GM18508 (cell line): ENCODE results near the gene AGBL1.
"Not testable (repeated sequence)": the region's sequence is repeated elsewhere in the genome, so short reads cannot be mapped to it uniquely, and the experiment has no call there.

Source experiments
- ATAC-seq: cut with Tn5 transposase; IDR thresholded peaks from one replicate; pipeline ENCODE4 v1.9.1; 2021; ENCODE audit warnings: moderate number of reproducible peaks; ENCODE audit not compliant: insufficient read depth, unreplicated experiment

AGBL1 gene

GRCh38 chr15:86840996-86841395, 761.3 kb downstream of the AGBL1 start:
- no peak for ATAC-seq

- no peak for ATAC-seq
Observed at GRCh38 chr15:86842199-86842598, 762.5 kb downstream of the AGBL1 start.

GRCh38 chr15:86846036-86846435, 766.4 kb downstream of the AGBL1 start:
- ATAC-seq, result no peak

GRCh38 chr15:86849136-86849535, 769.5 kb downstream of the AGBL1 start:
- ATAC-seq, result no peak

- no peak for ATAC-seq
Observed at GRCh38 chr15:86849558-86850285, 770.1 kb downstream of the AGBL1 start.

GRCh38 chr15:86850939-86851338, 771.3 kb downstream of the AGBL1 start:
- ATAC-seq, result no peak

- ATAC-seq, result no peak
Observed at GRCh38 chr15:86852741-86853140, 773.1 kb downstream of the AGBL1 start.

GRCh38 chr15:86854176-86854575, 774.5 kb downstream of the AGBL1 start:
- no peak for ATAC-seq

- no peak for ATAC-seq
Observed at GRCh38 chr15:86855307-86856291, 775.9 kb downstream of the AGBL1 start.

- ATAC-seq, result no peak
Observed at GRCh38 chr15:86857701-86858100, 778.0 kb downstream of the AGBL1 start.

- no peak for ATAC-seq
Observed at GRCh38 chr15:86863226-86863915, 783.7 kb downstream of the AGBL1 start.

GRCh38 chr15:86865920-86866319, 786.2 kb downstream of the AGBL1 start:
- no peak for ATAC-seq

- ATAC-seq, result no peak
Observed at GRCh38 chr15:86870846-86871245, 791.2 kb downstream of the AGBL1 start.

- no peak for ATAC-seq
Observed at GRCh38 chr15:86871964-86872363, 792.3 kb downstream of the AGBL1 start.

- ATAC-seq, result no peak
Observed at GRCh38 chr15:86872782-86873181, 793.1 kb downstream of the AGBL1 start.

- no peak for ATAC-seq
Observed at GRCh38 chr15:86875067-86875466, 795.4 kb downstream of the AGBL1 start.

GRCh38 chr15:86876387-86876944, 796.8 kb downstream of the AGBL1 start:
- no peak for ATAC-seq

GRCh38 chr15:86877171-86877631, 797.5 kb downstream of the AGBL1 start:
- no peak for ATAC-seq

GRCh38 chr15:86878844-86879243, 799.2 kb downstream of the AGBL1 start:
- not testable (repeated sequence) for ATAC-seq
